ENCODE measurements around the gene TMEM192. TPM values are rescaled to one million over a fixed set of nuclear protein-coding genes. Genes with fewer than 3 reads are reported as not detected.
"Not testable (repeated sequence)": the region's sequence is repeated elsewhere in the genome, so short reads cannot be mapped to it uniquely, and the experiment has no call there.

TMEM192 gene
- total RNA-seq, 3 donors from 2014 or later = 11.5 to 31.2 (median 20.5) TPM

GRCh38 chr4:165096776-165097175 lies 15.9 kb downstream of the TMEM192 start:
- intact Hi-C loops (cut with DNase I; ENCODE audit: low total_unique reads) = no loop called here
- Histone ChIP-seq H3K4me1 (no peaks in the 10 kb centered on the region), H3K27ac (no peak overlapping the region), H3K27me3 (no peaks in the 10 kb centered on the region), H3K36me3 (no peaks in the 10 kb centered on the region), H3K4me3 (no peak overlapping the region), H3K9me3 (no peaks in the 10 kb centered on the region)
- TF ChIP-seq, protein P1, sequence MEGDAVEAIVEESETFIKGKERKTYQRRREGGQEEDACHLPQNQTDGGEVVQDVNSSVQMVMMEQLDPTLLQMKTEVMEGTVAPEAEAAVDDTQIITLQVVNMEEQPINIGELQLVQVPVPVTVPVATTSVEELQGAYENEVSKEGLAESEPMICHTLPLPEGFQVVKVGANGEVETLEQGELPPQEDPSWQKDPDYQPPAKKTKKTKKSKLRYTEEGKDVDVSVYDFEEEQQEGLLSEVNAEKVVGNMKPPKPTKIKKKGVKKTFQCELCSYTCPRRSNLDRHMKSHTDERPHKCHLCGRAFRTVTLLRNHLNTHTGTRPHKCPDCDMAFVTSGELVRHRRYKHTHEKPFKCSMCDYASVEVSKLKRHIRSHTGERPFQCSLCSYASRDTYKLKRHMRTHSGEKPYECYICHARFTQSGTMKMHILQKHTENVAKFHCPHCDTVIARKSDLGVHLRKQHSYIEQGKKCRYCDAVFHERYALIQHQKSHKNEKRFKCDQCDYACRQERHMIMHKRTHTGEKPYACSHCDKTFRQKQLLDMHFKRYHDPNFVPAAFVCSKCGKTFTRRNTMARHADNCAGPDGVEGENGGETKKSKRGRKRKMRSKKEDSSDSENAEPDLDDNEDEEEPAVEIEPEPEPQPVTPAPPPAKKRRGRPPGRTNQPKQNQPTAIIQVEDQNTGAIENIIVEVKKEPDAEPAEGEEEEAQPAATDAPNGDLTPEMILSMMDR (IDR thresholded peaks at IDR 0.05) = no peak
- TF ChIP-seq POLR2A (IDR thresholded peaks at IDR 0.05) (no peak), POLR2AphosphoS5 (IDR thresholded peaks at IDR 0.05) (no peak)
- no peak for DNase-seq (ENCODE audit: low spot score in 2 of 2)

DNA sequence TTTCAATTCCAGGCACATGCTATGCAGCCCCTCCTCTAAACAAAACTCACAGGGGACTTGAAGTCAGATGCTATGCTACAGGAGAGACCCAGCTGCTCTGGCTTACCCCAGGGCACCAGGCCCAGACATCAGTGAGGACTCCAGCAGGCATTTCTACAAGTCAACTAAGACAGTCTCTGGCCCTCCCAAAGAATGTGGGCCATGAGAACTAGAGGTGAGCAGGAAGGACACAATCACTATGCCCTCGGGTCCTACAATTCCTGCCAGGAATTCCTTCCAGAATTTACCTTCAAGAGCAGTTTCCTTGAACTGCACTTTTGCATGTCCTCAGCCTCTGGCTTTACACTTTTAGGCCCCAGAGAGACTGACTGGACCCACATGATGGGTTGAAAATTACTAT lies 17.4 kb downstream of the TMEM192 start:
- TF ChIP-seq, protein P1 (IDR thresholded peaks at IDR 0.05) = no peak
- no peak for TF ChIP-seq POLR2AphosphoS5 (IDR thresholded peaks at IDR 0.05)
- TF ChIP-seq POLR2A (IDR thresholded peaks at IDR 0.05) = no peak
- H3K9me3 ChIP-seq = no peaks in the 10 kb centered on the region
- no peaks in the 10 kb centered on the region for H3K4me1 ChIP-seq
- no peaks in the 10 kb centered on the region for H3K36me3 ChIP-seq
- H3K27me3 ChIP-seq = no peaks in the 10 kb centered on the region
- DNase-seq (ENCODE audit: low spot score in 2 of 2) = no peak
- H3K27ac ChIP-seq = no peak overlapping the region
- intact Hi-C loops (cut with DNase I; ENCODE audit: low total_unique reads) = no loop called here
- no peak overlapping the region for H3K4me3 ChIP-seq

DNA sequence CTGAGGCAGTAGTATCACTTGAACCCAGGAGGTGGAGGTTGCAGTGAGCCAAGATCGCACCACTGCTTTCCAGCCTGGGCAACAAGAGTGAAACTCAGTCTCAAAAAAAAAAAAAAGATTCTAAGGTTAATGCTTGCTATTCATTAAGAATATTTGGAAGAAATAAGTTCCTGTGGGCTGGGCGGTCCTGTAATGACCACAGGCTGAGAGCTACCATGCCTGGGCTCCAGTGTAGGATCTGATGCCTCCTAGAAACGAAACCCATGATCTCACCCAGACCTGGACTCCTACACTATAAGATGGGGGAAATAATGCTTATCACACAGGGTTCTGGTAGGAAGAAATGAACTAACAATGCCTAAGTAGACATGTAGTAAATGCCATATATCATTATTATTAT lies 17.8 kb downstream of the TMEM192 start:
- Histone ChIP-seq H3K4me3 (no peak overlapping the region), H3K4me1 (no peaks in the 10 kb centered on the region), H3K36me3 (no peaks in the 10 kb centered on the region), H3K27me3 (no peaks in the 10 kb centered on the region), H3K9me3 (no peaks in the 10 kb centered on the region), H3K27ac (no peak overlapping the region)
- TF ChIP-seq, protein P1 (IDR thresholded peaks at IDR 0.05) = no peak
- no peak for TF ChIP-seq POLR2A (IDR thresholded peaks at IDR 0.05)
- intact Hi-C loops (cut with DNase I; ENCODE audit: low total_unique reads) = no loop called here
- no peak for DNase-seq (ENCODE audit: low spot score in 2 of 2)

GRCh38 chr4:165092187-165092586 lies 20.5 kb downstream of the TMEM192 start:
- H3K36me3 ChIP-seq; H3K27ac ChIP-seq; H3K27me3 ChIP-seq; H3K9me3 ChIP-seq; H3K4me3 ChIP-seq; DNase-seq (ENCODE audit: low spot score in 2 of 2); intact Hi-C loops (cut with DNase I; ENCODE audit: low total_unique reads); H3K4me1 ChIP-seq: not testable (repeated sequence)

DNA sequence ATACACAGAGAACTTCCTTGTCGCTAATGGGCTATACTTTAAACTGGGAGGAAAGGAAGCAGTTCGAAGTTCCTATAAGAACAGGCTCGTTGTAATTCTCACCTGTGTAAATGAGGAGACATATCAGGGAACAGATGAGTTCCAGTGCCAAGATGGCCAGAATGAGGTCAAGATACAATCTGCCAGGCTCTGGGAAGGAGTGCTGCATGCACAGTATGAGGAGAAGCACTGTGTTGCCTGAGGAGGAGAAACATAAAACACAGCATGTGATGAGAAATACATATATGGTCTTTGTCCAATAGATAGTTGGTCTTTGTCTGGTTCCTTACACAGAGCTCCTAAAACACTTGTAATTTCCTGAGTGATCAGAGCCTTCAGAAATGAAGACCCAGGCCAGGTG lies 24.3 kb downstream of the TMEM192 start:
- Histone ChIP-seq H3K9me3 (no peaks in the 10 kb centered on the region), H3K36me3 (no peaks in the 10 kb centered on the region)

More for the DNA sequence above, 24.3 kb downstream of the TMEM192 start:
- Histone ChIP-seq H3K27ac (no peak overlapping the region), H3K27me3 (no peaks in the 10 kb centered on the region), H3K4me1 (no peaks in the 10 kb centered on the region), H3K4me3 (no peak overlapping the region)
- TF ChIP-seq POLR2AphosphoS5 (IDR thresholded peaks at IDR 0.05) (no peak), POLR2A (IDR thresholded peaks at IDR 0.05) (no peak)
- TF ChIP-seq, protein P1 (IDR thresholded peaks at IDR 0.05) = no peak
- intact Hi-C loops (cut with DNase I; ENCODE audit: low total_unique reads) = no loop called here
- DNase-seq (ENCODE audit: low spot score in 2 of 2) = no peak
